Panc1 (cell line): Measurements from ENCODE around the gene BMP7. TPM values are rescaled to one million over a fixed set of nuclear protein-coding genes. Genes with fewer than 3 reads are reported as not detected.
"Not testable (repeated sequence)": the region's sequence is repeated elsewhere in the genome, so short reads cannot be mapped to it uniquely, and the experiment has no call there.

Source experiments
- ATAC-seq: fragments of 200-7000 bp; cut with Tn5 transposase; 2 replicates; pipeline ENCODE4 v1.9.1; 2020; ENCODE audit warnings: mild to moderate bottlenecking, moderate library complexity
- BruUV-seq: library from RNA; stranded (reverse); fragments of 400-500 nt; replicated peaks from 2 replicates; lab custom pipeline; 2021; lab: Mats Ljungman, UMichigan
- CTCF ChIA-PET: fragments of 300-600 bp; sonication (Branson Sonifier 250); formaldehyde crosslinking; loops from one replicate; lab custom pipeline; 2022; ENCODE audit warnings: antibody characterized with exemption; lab: Charles Lee
- POLR2A ChIA-PET: fragments of 300-600 bp; sonication (Branson Sonifier 250); formaldehyde crosslinking; loops from one replicate; lab custom pipeline; 2022; ENCODE audit warnings: antibody characterized with exemption; lab: Charles Lee
- DNase-seq: peaks from one replicate; pipeline ENCODE4 v3.0.0-alpha.2; 2010; ENCODE audit warnings: low read depth, low spot score
- H3K27ac ChIP-seq: 2 replicates; pipeline ENCODE4 v1.5.1; 2011; ENCODE audit warnings: mild to moderate bottlenecking, low read length, inconsistent platforms
- H3K27me3 ChIP-seq: fragments of 200-500 bp; sonication (Bioruptor generic); 2 replicates; pipeline ENCODE4 v1.6.0; 2014; ENCODE audit warnings: low read length, inconsistent platforms; ENCODE audit not compliant: control insufficient read depth, insufficient read depth
- H3K36me3 ChIP-seq: fragments of 200-500 bp; sonication (Bioruptor generic); 2 replicates; pipeline ENCODE4 v1.5.1; 2014; ENCODE audit warnings: inconsistent platforms, mild to moderate bottlenecking, low read length, moderate library complexity; ENCODE audit not compliant: control insufficient read depth, insufficient read depth
- H3K4me1 ChIP-seq: 2 replicates; pipeline ENCODE4 v1.5.1; 2011; ENCODE audit warnings: inconsistent platforms, mild to moderate bottlenecking, low read length, moderate library complexity; ENCODE audit not compliant: control insufficient read depth, insufficient read depth
- H3K4me3 ChIP-seq, 2 experiments: 2 replicates each; pipeline ENCODE4 v1.5.1; 2011 to 2012; ENCODE audit warnings: low read depth in 2 of 2, low read length in 2 of 2, mild to moderate bottlenecking in 2 of 2, inconsistent platforms in 1 of 2, moderate library complexity in 1 of 2
- H3K9me3 ChIP-seq: fragments of 200-500 bp; sonication (Bioruptor generic); 2 replicates; pipeline ENCODE4 v1.5.1; 2014; ENCODE audit warnings: low read depth, mild to moderate bottlenecking, inconsistent platforms, low read length, moderate library complexity; ENCODE audit not compliant: control insufficient read depth, insufficient read depth
- CTCF ChIP-seq: fragments of 450-650 bp; IDR thresholded peaks from 2 replicates; pipeline ENCODE4 v1.5.1; 2017; ENCODE audit warnings: mild to moderate bottlenecking
- POLR2AphosphoS5 ChIP-seq: IDR thresholded peaks from 2 replicates; pipeline ENCODE4 v1.6.1; 2012; ENCODE audit warnings: mild to moderate bottlenecking, low read depth, low read length, moderate library complexity
- SIN3A ChIP-seq: IDR thresholded peaks from 2 replicates; pipeline ENCODE4 v1.6.1; 2012; ENCODE audit warnings: low read depth, mild to moderate bottlenecking, low read length, moderate library complexity, borderline replicate concordance; ENCODE audit not compliant: insufficient read depth
- TCF7L2 ChIP-seq: IDR thresholded peaks from 2 replicates; pipeline ENCODE4 v1.6.1; 2011; ENCODE audit warnings: mild to moderate bottlenecking, low read depth, low read length, inconsistent platforms
- in situ Hi-C: cut with HindIII; loops from 2 replicates; pipeline ENCODE4 v1.10.0; 2016; ENCODE audit warnings: low sequenced_read_pairs, low pct_unique_long_range_greater_than_20kb
- intact Hi-C: fragments of 100-400 bp; cut with micrococcal nuclease; formaldehyde crosslinking; loops from one replicate; pipeline ENCODE4 v1.10.0; 2022; ENCODE audit not compliant: unreplicated experiment
- total RNA-seq: library from RNA; stranded (reverse); gene quantifications from one replicate; pipeline ENCODE4 v1.2.1, GENCODE V29; 2021; ENCODE audit not compliant: unreplicated experiment
- TF ChIP-seq, protein P1 (sequence below), 2 experiments: IDR thresholded peaks; 2 replicates each; pipeline ENCODE4 v1.6.1; 2011 to 2012; ENCODE audit warnings: low read depth in 2 of 2, control low read depth in 1 of 2, low read length in 1 of 2, mild to moderate bottlenecking in 1 of 2, moderate library complexity in 1 of 2; ENCODE audit not compliant: insufficient read depth in 1 of 2

BMP7 gene
- total RNA-seq, 1 experiment from 2014 or later: 11.5 TPM

GRCh38 chr20:57281900-57282299 is 15.5 kb upstream of the BMP7 start:
- POLR2A ChIA-PET: no interaction called here
- DNase-seq (no peak), ATAC-seq (no peak)
- H3K9me3 ChIP-seq: no peaks in the 10 kb centered on the region
- intact Hi-C loops (no loop called here), in situ Hi-C loops (no loop called here)
- no peak overlapping the region for H3K4me3 ChIP-seq
- H3K36me3 ChIP-seq: no peaks in the 10 kb centered on the region
- H3K4me1 ChIP-seq: no peaks in the 10 kb centered on the region
- no peak for TF ChIP-seq SIN3A
- TF ChIP-seq TCF7L2: no peak
- TF ChIP-seq, protein P1, sequence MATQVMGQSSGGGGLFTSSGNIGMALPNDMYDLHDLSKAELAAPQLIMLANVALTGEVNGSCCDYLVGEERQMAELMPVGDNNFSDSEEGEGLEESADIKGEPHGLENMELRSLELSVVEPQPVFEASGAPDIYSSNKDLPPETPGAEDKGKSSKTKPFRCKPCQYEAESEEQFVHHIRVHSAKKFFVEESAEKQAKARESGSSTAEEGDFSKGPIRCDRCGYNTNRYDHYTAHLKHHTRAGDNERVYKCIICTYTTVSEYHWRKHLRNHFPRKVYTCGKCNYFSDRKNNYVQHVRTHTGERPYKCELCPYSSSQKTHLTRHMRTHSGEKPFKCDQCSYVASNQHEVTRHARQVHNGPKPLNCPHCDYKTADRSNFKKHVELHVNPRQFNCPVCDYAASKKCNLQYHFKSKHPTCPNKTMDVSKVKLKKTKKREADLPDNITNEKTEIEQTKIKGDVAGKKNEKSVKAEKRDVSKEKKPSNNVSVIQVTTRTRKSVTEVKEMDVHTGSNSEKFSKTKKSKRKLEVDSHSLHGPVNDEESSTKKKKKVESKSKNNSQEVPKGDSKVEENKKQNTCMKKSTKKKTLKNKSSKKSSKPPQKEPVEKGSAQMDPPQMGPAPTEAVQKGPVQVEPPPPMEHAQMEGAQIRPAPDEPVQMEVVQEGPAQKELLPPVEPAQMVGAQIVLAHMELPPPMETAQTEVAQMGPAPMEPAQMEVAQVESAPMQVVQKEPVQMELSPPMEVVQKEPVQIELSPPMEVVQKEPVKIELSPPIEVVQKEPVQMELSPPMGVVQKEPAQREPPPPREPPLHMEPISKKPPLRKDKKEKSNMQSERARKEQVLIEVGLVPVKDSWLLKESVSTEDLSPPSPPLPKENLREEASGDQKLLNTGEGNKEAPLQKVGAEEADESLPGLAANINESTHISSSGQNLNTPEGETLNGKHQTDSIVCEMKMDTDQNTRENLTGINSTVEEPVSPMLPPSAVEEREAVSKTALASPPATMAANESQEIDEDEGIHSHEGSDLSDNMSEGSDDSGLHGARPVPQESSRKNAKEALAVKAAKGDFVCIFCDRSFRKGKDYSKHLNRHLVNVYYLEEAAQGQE (IDR thresholded peaks at IDR 0.05; ENCODE audit: insufficient read depth in 1 of 2, low read depth in 2 of 2, low read length in 1 of 2): no peak
- TF ChIP-seq CTCF: no peak
- no peak for TF ChIP-seq POLR2AphosphoS5
- BruUV-seq: no TSS peak
- H3K27me3 ChIP-seq: peaks cover 2% of the 10 kb centered on the region; the same call in 1 of the 2 replicates
- H3K27ac ChIP-seq: no peak overlapping the region
- CTCF ChIA-PET: interaction anchor here (0.7 kb wide), 1 partner anchor 186 kb away, joined by 3 read pairs; no protein-coding TSS in a partner anchor

DNA sequence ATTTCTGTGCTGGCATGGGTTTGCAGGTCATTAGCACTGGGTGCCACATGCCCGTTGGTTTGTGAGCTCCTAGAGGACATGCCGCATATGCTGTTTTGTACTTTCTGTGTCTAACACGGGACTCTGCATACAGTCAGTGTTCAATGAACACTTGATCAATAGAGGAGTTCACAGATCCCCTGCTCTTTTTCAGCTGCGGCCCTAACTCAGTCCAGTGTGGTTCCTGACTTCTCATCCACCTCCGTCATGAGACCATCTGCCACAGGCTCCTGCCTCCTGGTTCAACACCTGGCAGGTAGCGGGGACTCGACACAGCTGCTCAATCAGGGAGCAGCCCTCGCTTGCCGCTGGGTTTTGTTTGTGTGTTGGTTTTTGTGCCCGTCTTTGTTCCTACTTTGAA is 13.8 kb upstream of the BMP7 start:
- ChIA-PET CTCF (no interaction called here), POLR2A (no interaction called here)
- TF ChIP-seq SIN3A: no peak
- TF ChIP-seq CTCF: no peak
- TF ChIP-seq, protein P1 (IDR thresholded peaks at IDR 0.05; ENCODE audit: insufficient read depth in 1 of 2, low read depth in 2 of 2, low read length in 1 of 2): no peak
- TF ChIP-seq TCF7L2: no peak
- TF ChIP-seq POLR2AphosphoS5: no peak
- in situ Hi-C loops (no loop called here), intact Hi-C loops (no loop called here)
- DNase-seq (no peak), ATAC-seq (no peak)
- H3K36me3 ChIP-seq: no peaks in the 10 kb centered on the region
- H3K4me3 ChIP-seq: no peak overlapping the region
- BruUV-seq: no TSS peak
- H3K9me3 ChIP-seq: no peaks in the 10 kb centered on the region
- no peaks in the 10 kb centered on the region for H3K4me1 ChIP-seq
- H3K27me3 ChIP-seq: peaks cover 2% of the 10 kb centered on the region; the same call in 1 of the 2 replicates
- H3K27ac ChIP-seq: no peak overlapping the region

GRCh38 chr20:57279548-57279947 is 13.1 kb upstream of the BMP7 start:
- H3K4me3 ChIP-seq, DNase-seq, H3K36me3 ChIP-seq, ATAC-seq, H3K27me3 ChIP-seq, H3K9me3 ChIP-seq, in situ Hi-C loops, H3K4me1 ChIP-seq, POLR2A ChIA-PET, BruUV-seq, CTCF ChIA-PET, H3K27ac ChIP-seq, intact Hi-C loops: not testable (repeated sequence)
